ENCODE results near the gene DDIT4. TPM values are rescaled to one million over a fixed set of nuclear protein-coding genes. Genes with fewer than 3 reads are reported as not detected.

DDIT4 gene
- total RNA-seq, result 133 and 184 TPM in 2 replicates

GRCh38 chr10:72273410-72274212 lies at the start of gene DDIT4:
Gene DDIT4, plus strand, starts transcription at chr10:72273924. Its CDS starts 293 bp downstream, at chr10:72274217.

Other genes starting within 250 kb of the DDIT4 start
- gene SPOCK2, start 185.4 kb upstream of the DDIT4 start, total RNA-seq, result 7.4 and 10.0 TPM in 2 replicates
- 82.5 and 87.2 TPM in 2 replicates for gene ANAPC16, start 57.9 kb upstream of the DDIT4 start, total RNA-seq
- 21.3 and 29.7 TPM in 2 replicates for gene ASCC1, start 57.6 kb upstream of the DDIT4 start, total RNA-seq
- gene DNAJB12, start 81.0 kb downstream of the DDIT4 start, total RNA-seq, result 21.2 and 24.7 TPM in 2 replicates

Measured in dermis lymphatic vessel endothelial cell (primary cell).